Activated CD4-positive, alpha-beta memory T cell treated with anti-CD3 and anti-CD28 coated beads for 36 hours (primary cell): ENCODE results near the gene C3orf62. TPM values are rescaled to one million over a fixed set of nuclear protein-coding genes. Genes with fewer than 3 reads are reported as not detected.
A peak's percentile ranks its signal among the peaks of the same experiment; 100 is the strongest.

ENCODE experiments used
- CTCF ChIA-PET: fragments of 350-600 bp; sonication (Branson Sonifier 250); formaldehyde crosslinking; loops from one replicate; lab custom pipeline; 2021; ENCODE audit warnings: antibody characterized with exemption, inconsistent platforms; lab: Charles Lee
- POLR2A ChIA-PET: fragments of 350-600 bp; sonication (Branson Sonifier 250); formaldehyde crosslinking; loops from one replicate; lab custom pipeline; 2021; ENCODE audit warnings: antibody characterized with exemption; lab: Charles Lee
- DNase-seq: peaks from one replicate; pipeline ENCODE4 v3.0.0-alpha.2; 2020
- H3K27ac Mint-ChIP-seq: one replicate; pipeline ENCODE4 v1.8.0; 2021; ENCODE audit warnings: mixed read lengths
- H3K27me3 Mint-ChIP-seq: one replicate; pipeline ENCODE4 v1.8.0; 2021; ENCODE audit warnings: mixed read lengths
- H3K36me3 Mint-ChIP-seq: one replicate; pipeline ENCODE4 v1.8.0; 2021; ENCODE audit warnings: mixed read lengths
- H3K4me1 Mint-ChIP-seq: one replicate; pipeline ENCODE4 v1.8.0; 2021; ENCODE audit warnings: low read depth, mixed read lengths
- H3K4me3 Mint-ChIP-seq: one replicate; pipeline ENCODE4 v1.8.0; 2021; ENCODE audit warnings: mild to moderate bottlenecking, mixed read lengths
- H3K9me3 Mint-ChIP-seq: one replicate; pipeline ENCODE4 v1.8.0; 2021; ENCODE audit warnings: mixed read lengths
- intact Hi-C: fragments of 100-400 bp; cut with micrococcal nuclease; formaldehyde crosslinking; loops from one replicate; pipeline ENCODE4 v1.15.1; 2023
- total RNA-seq, 2 experiments: library from RNA; stranded (reverse); gene quantifications; one replicate each; pipeline ENCODE4 v1.2.3, GENCODE V29; 2021

C3orf62 gene
- total RNA-seq = 1 to 10 TPM; 2.8 to 3.0 TPM

DNA sequence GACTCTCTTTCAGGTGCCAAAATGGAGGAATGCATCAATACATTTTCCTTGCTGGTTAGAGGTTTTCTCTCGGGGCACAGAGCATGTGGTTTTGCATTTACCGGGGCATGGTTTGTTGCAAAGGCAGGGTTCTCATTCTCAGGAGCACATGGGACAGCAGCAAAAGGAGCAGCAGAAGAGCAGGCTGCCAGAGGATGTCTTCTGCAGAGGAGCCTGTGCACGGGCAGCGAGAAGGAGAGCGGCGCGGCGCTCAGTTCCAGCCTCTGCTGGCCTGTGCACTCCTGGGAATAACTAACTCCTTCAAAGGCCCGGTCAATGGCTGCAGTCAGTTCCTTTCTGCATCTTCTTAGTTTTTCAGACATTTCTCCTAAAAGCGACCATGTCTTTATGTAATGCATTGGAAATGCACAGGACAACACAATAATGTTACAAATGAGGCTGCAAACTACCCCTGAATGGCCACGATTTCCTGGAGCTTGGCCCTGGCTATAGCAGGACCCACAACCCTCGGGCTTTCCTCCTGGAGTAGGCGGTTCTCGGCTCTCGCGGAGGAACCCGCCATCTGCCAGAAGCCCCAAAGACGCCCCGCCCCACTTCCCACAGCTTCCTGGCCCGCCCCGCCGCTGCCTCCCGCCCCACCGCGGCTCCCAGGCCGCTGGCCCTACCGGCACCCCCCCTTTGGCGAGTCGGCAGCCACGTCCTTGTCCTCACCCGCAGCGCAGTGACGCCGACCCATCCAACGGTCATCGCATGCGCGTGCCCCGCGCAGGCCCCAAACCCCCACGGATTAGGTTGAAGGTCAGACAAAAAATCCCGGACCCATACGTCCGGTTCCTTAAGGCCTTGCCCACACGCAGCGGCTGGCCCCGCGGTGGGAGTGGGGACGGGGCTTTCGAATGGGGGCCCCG lies at the start of gene C3orf62:
TSS of gene C3orf62 (minus strand) at position 758 of the 908 bp plus-strand sequence. CDS start at position 398, 360 bp downstream.
- peak; percentile 90 for DNase-seq
- Mint-ChIP-seq H3K27me3 (no peaks in the 10 kb centered on the region), H3K36me3 (peaks cover 18% of the 10 kb centered on the region), H3K27ac (peak within 1 kb of the TSS; percentile 85), H3K4me1 (peaks cover 29% of the 10 kb centered on the region), H3K4me3 (peak within 1 kb of the TSS; percentile 80), H3K9me3 (no peaks in the 10 kb centered on the region)
- CTCF ChIA-PET = interaction anchor here (0.9 to 1.7 kb wide), 3 partner anchors 18 to 263 kb away, joined by 3 to 4 read pairs (median 4); no protein-coding TSS in a partner anchor
- POLR2A ChIA-PET = interaction anchor here (0.6 to 1.3 kb wide), 4 partner anchors 22 to 115 kb away, joined by 3 to 4 read pairs (median 3); partner anchors contain the start of genes KLHDC8B and USP4
- intact Hi-C loops = loop anchor here (2.0 kb wide), 1 partner anchor 106 kb away; the partner anchor contains the start of gene KLHDC8B

DNA sequence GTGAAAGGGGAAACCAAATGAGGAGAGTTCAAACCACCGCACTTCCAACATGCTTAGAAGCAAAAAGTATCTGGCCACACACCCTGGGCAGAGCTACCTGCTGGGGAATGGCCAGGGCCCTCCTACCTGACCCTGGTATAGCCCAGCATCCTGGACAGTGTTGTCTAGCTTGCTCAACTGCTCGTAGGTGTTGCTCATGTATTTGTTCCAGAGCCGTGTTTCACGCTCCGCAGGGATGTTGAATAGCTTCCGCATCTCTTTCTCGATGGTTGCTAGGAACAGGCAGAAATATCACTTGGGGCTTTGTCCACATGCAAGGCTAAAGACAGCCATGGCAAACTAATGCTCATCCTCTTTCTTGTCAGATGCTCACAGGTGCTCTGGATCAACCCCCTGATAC lies 47.7 kb upstream of the C3orf62 start:
- intact Hi-C loops = no loop called here
- Mint-ChIP-seq H3K4me1 (no peaks in the 10 kb centered on the region), H3K27ac (no peak overlapping the region), H3K27me3 (no peaks in the 10 kb centered on the region), H3K9me3 (no peaks in the 10 kb centered on the region), H3K36me3 (peaks cover 39% of the 10 kb centered on the region), H3K4me3 (no peak overlapping the region)
- POLR2A ChIA-PET = no interaction called here
- CTCF ChIA-PET = interaction anchor here (0.6 to 1.4 kb wide), 2 partner anchors 27 to 125 kb away, joined by 3 to 4 read pairs; no protein-coding TSS in a partner anchor
- DNase-seq = no peak

DNA sequence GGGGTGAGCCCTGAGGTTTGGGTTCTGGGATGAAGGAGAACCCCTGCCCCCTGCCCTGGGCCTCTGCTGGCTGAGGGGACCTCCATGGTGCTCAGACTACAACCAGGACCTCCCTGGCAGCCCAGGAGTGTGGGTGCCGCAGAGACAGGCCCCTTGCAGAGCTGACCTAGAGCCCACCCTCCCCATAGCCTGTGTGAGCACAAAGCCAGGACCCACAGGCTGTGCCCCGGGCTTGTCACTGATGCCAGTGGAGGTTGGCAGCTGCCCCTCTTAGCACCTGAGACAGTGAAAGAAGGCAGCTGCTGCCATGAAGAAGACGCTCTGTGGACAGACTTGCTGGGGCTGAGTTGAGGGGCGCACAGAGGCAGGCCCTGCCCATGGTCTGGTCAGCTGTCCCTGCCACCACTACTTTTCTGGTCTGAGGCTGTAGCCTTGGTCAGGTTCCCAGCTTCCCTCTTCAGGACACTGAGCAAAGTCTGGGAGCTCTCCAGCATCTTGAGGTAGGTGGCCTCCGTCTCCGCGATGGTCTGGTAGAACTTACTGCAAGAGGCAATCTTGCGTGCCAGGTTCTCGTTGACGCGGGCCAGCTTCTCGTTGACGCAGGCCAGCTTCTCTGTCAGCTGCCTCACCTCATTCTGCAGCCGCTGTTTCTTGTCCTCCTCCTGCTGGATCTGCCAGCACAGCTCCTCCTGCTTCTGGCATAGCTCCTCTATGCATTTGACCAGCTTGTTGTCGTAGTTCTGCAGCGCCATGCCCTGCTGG lies 39.8 kb upstream of the C3orf62 start:
- no peaks in the 10 kb centered on the region for H3K9me3 Mint-ChIP-seq
- DNase-seq = no peak
- intact Hi-C loops = no loop called here
- ChIA-PET CTCF (no interaction called here), POLR2A (no interaction called here)
- no peaks in the 10 kb centered on the region for H3K27me3 Mint-ChIP-seq
- no peak overlapping the region for H3K4me3 Mint-ChIP-seq
- H3K4me1 Mint-ChIP-seq = peaks cover 8% of the 10 kb centered on the region
- no peak overlapping the region for H3K27ac Mint-ChIP-seq
- H3K36me3 Mint-ChIP-seq = peaks cover 17% of the 10 kb centered on the region

DNA sequence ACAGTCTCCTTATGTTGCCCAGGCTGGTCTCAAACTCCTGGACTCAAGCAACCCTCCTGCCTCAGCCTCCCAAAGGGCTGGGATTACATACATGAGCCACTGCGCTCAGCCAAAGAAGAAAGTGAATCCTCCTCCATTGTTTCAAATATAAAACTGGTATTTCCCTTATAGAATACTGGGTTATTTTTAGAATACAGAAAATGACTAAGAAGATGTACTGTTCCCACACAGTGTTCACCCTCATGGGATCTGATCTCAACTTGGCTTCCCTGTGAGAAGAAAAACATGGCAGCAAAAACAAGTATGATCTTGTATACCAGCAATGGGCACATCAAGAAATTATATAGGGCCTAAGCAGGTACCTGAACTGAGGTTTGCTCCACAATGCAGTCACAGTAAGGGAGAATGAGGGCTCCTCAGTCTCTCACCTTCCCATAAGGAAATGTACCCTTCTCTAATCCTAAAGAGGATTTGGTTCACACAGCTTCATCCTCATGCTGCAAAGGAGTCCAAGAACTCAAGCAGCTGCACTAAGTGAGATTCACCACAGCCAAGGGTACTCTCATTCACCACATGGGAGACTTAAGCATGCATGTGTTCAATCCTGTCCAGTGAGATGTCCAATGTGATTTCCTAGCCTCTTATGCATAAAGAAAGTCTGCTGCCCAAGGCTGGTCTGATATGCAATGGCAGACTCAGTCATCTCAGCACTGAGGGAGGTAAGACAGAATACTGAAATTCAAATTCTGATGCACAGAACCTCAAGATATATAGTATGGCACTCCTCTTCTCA lies 37.1 kb upstream of the C3orf62 start:
- Mint-ChIP-seq H3K27me3 (no peaks in the 10 kb centered on the region), H3K27ac (peak overlapping the region; percentile 28), H3K36me3 (peaks cover 23% of the 10 kb centered on the region), H3K4me1 (peaks cover 8% of the 10 kb centered on the region), H3K4me3 (no peak overlapping the region), H3K9me3 (no peaks in the 10 kb centered on the region)
- intact Hi-C loops = no loop called here
- ChIA-PET POLR2A (no interaction called here), CTCF (interaction anchor here (0.5 kb wide), 1 partner anchor 66 kb away, joined by 3 read pairs; no protein-coding TSS in a partner anchor)
- DNase-seq = no peak

GRCh38 chr3:49311283-49311682 lies 34.3 kb upstream of the C3orf62 start:
- peaks cover 31% of the 10 kb centered on the region for H3K36me3 Mint-ChIP-seq
- H3K4me1 Mint-ChIP-seq = peaks cover 8% of the 10 kb centered on the region
- CTCF ChIA-PET = no interaction called here
- no peaks in the 10 kb centered on the region for H3K27me3 Mint-ChIP-seq
- intact Hi-C loops = no loop called here
- no peak overlapping the region for H3K4me3 Mint-ChIP-seq
- POLR2A ChIA-PET = no interaction called here
- no peaks in the 10 kb centered on the region for H3K9me3 Mint-ChIP-seq
- DNase-seq = no peak
- no peak overlapping the region for H3K27ac Mint-ChIP-seq

DNA sequence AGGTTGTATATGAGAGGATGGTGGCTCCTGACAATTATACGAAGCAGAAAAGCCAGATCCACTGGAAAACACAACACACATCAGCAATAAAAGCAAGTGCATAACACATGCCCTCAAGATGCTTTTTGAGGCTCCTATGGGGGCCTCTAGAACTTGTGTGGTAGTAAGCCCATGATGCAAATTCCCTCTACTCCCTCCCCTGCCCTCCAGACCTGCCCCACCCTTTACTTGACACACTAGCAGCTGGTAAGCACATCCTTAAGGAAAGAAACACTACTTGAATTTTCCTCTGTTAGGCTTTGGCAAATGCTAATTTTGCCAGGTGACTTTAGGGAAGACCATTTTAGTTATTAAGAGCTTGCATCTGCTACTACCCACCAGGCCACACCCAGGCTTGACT lies 33.6 kb upstream of the C3orf62 start:
- Mint-ChIP-seq H3K4me3 (no peak overlapping the region), H3K36me3 (peaks cover 31% of the 10 kb centered on the region), H3K4me1 (peaks cover 8% of the 10 kb centered on the region), H3K27me3 (no peaks in the 10 kb centered on the region), H3K9me3 (no peaks in the 10 kb centered on the region), H3K27ac (no peak overlapping the region)
- DNase-seq = no peak
- POLR2A ChIA-PET = no interaction called here
- CTCF ChIA-PET = no interaction called here
- intact Hi-C loops = no loop called here

GRCh38 chr3:49305608-49306007 lies 28.6 kb upstream of the C3orf62 start:
- no peaks in the 10 kb centered on the region for H3K9me3 Mint-ChIP-seq
- H3K4me1 Mint-ChIP-seq = peaks cover 11% of the 10 kb centered on the region
- CTCF ChIA-PET = no interaction called here
- H3K27me3 Mint-ChIP-seq = no peaks in the 10 kb centered on the region
- H3K27ac Mint-ChIP-seq = no peak overlapping the region
- H3K36me3 Mint-ChIP-seq = peaks cover 33% of the 10 kb centered on the region
- intact Hi-C loops = no loop called here
- H3K4me3 Mint-ChIP-seq = no peak overlapping the region
- DNase-seq = no peak
- POLR2A ChIA-PET = no interaction called here

DNA sequence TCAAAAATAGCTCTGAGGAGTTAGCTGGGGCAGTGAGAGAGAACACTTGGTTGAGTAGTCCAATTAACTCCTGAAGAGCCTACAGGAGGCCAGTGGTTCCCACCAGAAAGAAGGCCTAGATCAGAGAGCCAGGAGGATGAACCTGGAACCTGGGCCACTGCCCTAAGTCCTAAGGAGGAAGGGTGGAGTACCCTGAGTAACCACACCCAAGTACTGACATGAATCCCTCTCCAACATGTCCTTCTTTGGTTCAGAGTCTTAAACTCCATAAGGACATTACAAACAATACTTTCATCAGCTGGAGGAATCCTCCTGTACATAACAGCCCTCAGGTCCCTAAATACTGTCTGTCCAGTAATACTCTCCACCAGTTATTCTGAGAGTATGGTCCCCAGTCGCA lies 25.6 kb upstream of the C3orf62 start:
- intact Hi-C loops = no loop called here
- Mint-ChIP-seq H3K4me1 (peaks cover 11% of the 10 kb centered on the region), H3K36me3 (peaks cover 40% of the 10 kb centered on the region), H3K27ac (no peak overlapping the region), H3K27me3 (no peaks in the 10 kb centered on the region), H3K9me3 (no peaks in the 10 kb centered on the region), H3K4me3 (no peak overlapping the region)
- ChIA-PET POLR2A (no interaction called here), CTCF (interaction anchor here (1.1 to 1.5 kb wide), 3 partner anchors 126 to 147 kb away, joined by 4 to 5 read pairs (median 4); partner anchors contain the start of genes KLHDC8B and NICN1)
- DNase-seq = no peak

DNA sequence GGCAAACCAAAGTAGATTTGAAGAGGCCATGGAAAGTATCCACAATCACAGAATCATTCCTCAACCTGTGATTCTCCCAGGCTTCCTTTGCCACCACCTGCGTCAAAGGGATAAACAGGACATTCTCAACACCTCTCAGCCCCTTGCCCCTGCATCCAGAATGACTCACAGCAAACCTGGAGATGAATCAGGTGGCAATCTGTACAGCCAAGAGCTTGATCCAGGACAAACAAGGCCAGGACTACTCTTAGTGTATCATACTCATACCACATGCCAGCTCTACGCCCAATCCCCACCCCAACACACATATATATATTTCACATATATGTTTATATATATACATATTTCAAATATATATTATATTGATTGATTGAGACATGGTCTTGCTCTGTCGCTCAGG lies 23.6 kb upstream of the C3orf62 start:
- Mint-ChIP-seq H3K36me3 (peaks cover 44% of the 10 kb centered on the region), H3K4me3 (no peak overlapping the region), H3K27ac (peak overlapping the region; percentile 58), H3K9me3 (no peaks in the 10 kb centered on the region), H3K27me3 (no peaks in the 10 kb centered on the region), H3K4me1 (peaks cover 11% of the 10 kb centered on the region)
- ChIA-PET POLR2A (no interaction called here), CTCF (interaction anchor here (1.0 kb wide), 1 partner anchor 129 kb away, joined by 4 read pairs; the partner anchor contains the start of gene KLHDC8B)
- DNase-seq = no peak
- intact Hi-C loops = no loop called here

- Mint-ChIP-seq H3K4me1 (no peaks in the 10 kb centered on the region), H3K36me3 (peaks cover 55% of the 10 kb centered on the region), H3K9me3 (no peaks in the 10 kb centered on the region), H3K27ac (no peak overlapping the region), H3K4me3 (no peak overlapping the region), H3K27me3 (no peaks in the 10 kb centered on the region)
- no peak for DNase-seq
- CTCF ChIA-PET = no interaction called here
- POLR2A ChIA-PET = no interaction called here
- intact Hi-C loops = no loop called here
Measured at GRCh38 chr3:49298511-49298910, 21.5 kb upstream of the C3orf62 start.

- peaks cover 57% of the 10 kb centered on the region for H3K36me3 Mint-ChIP-seq
- no peak for DNase-seq
Measured at GRCh38 chr3:49296781-49297411, 19.9 kb upstream of the C3orf62 start.

More at GRCh38 chr3:49296781-49297411, 19.9 kb upstream of the C3orf62 start:
- H3K4me1 Mint-ChIP-seq = no peaks in the 10 kb centered on the region
- no peaks in the 10 kb centered on the region for H3K9me3 Mint-ChIP-seq
- CTCF ChIA-PET = interaction anchor here (1.1 to 1.3 kb wide), 3 partner anchors 26 to 152 kb away, joined by 3 to 8 read pairs (median 4); partner anchors contain the start of gene KLHDC8B
- H3K27me3 Mint-ChIP-seq = no peaks in the 10 kb centered on the region
- peak overlapping the region; percentile 9 for H3K27ac Mint-ChIP-seq
- intact Hi-C loops = no loop called here
- POLR2A ChIA-PET = no interaction called here
- H3K4me3 Mint-ChIP-seq = no peak overlapping the region
